ENCODE data around the gene PRND. TPM values are rescaled to one million over a fixed set of nuclear protein-coding genes. Genes with fewer than 3 reads are reported as not detected.
"Not testable (repeated sequence)": the region's sequence is repeated elsewhere in the genome, so short reads cannot be mapped to it uniquely, and the experiment has no call there.

Gene PRND
- total RNA-seq, 1 donor from 2014 or later, result 0.62 TPM

DNA sequence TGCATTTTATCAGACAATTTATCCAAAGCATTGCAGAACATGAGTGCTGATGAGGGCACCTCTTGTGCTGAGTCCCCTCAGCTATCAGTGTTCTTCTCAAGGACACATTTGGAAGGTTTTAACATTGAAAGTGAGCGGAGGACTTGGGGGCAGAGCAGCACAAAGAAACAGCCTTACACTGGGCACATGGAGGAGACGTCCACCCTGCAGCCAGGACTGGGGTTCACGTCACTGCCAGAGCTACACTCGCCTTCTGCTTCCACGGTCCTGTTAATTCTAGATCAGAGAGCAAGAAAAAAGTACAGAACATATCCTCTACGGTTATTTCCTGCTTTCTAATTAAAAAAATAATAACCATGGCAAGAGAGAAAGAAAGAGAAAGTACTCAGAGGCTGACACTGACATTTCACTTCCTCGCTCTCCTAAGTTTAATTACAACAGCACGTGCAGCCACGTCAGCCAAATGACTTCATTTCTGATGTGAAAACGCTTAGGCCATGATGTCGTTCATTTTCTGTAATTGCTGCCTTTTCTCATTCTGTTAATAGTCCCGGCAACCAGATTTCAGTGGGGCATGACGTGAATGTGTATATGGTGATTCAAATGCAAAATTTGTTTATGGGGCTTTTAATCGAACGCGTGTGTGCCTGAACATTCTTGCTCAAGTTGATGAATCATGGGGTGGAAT, 5.1 kb downstream of the PRND start:
- DNase-seq (ENCODE audit: low spot score) (no peak), ATAC-seq (peak; percentile 49)
- intact Hi-C loops (cut with DNase I), result loop anchor here (5.0 kb wide), 1 partner anchor 1945 kb away; no protein-coding TSS in a partner anchor

GRCh38 chr20:4728120-4728760, 6.5 kb downstream of the PRND start:
- ATAC-seq (no peak), DNase-seq (ENCODE audit: low spot score) (no peak)
- intact Hi-C loops (cut with DNase I), result loop anchor here (5.0 kb wide), 1 partner anchor 1944 kb away; no protein-coding TSS in a partner anchor

DNA sequence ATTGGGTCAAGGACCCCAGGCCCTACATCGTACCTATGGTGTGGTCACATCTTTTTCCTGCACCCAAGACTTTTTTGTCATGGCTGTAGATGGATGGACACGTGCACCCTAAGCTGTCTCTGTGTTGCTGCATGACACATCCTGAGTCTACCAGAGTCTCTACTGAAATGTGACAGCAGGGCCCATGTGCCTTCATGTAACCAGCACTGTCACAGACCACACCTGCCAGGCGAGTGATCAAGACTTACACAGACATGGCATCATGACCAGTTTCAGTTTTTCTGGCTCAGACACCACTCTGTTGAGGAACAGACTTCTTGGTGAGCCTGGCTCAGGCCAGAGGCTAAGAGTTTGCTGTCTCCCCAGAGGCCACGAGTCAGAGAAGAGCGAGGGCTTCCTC, 7.6 kb downstream of the PRND start:
- intact Hi-C loops (cut with DNase I), result loop anchor here (5.0 kb wide), 1 partner anchor 1943 kb away; no protein-coding TSS in a partner anchor
- ATAC-seq, result no peak

GRCh38 chr20:4730780-4731179, 9.1 kb downstream of the PRND start:
- DNase-seq (ENCODE audit: low spot score) (no peak), ATAC-seq (no peak)
- intact Hi-C loops (cut with DNase I), result no loop called here

More for the DNA sequence above, 7.6 kb downstream of the PRND start:
- DNase-seq (ENCODE audit: low spot score), result no peak

DNA sequence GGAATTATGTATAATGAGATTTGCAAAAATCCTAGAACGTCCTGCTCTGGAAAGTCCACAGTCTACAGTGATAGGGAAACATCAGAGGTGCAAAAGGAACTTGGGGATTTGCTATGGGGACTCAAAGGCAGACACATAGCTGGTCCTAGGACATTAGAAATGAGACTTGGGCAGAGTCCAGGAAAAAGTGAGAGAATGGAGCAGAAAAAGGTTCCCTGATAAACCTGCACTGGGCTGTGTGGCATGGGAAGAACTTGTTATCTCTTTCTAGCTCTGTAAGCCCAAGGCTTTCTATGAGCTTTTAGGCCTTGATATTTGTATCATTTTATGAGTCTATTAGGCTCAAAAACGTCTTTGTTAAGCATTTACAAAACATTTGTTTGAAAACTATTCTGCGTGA, 15.2 kb downstream of the PRND start:
- intact Hi-C loops (cut with DNase I), result no loop called here

DNA sequence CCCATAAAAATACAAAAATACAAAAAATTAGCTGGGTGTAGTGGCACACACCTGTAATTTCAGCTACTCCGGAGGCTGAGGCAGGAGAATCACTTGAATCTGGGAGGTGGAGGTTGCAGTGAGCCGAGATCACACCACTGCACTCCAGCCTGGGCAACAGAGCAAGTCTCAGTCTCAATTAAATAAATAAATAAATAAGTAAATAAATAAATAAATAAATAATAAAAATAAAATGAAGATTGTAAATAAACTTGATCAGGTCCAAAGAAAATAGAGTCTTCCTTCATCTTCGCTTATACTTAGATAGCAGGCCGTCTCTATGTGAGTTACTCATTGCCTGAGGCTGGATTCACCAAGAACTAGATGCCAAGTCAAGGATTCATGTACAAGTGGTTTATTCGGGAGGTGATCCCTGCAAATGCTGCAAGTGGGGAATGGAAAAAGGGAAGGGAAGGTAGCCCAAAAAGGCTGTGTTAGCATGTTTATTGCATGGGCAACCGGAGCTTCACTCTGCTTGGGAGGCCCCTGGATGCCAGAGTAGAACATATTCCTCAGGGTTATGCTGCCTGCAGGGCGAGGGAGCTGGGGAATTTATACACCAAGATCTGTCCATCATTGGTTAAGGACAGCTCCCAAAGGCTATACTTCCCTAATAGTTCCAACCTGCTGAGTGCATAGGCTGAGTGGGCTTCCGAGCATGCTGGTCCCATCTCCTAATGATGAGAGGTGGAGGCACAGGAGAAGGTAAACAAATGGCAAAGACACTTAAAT, 16.3 kb downstream of the PRND start:
- DNase-seq (ENCODE audit: low spot score) (no peak), ATAC-seq (no peak)
- intact Hi-C loops (cut with DNase I), result no loop called here

More for the DNA sequence above, 15.2 kb downstream of the PRND start:
- ATAC-seq (no peak), DNase-seq (ENCODE audit: low spot score) (no peak)

- ATAC-seq (peak; percentile 41), DNase-seq (ENCODE audit: low spot score) (peak; percentile 76)
- intact Hi-C loops (cut with DNase I), result no loop called here
Measured at GRCh38 chr20:4740774-4741431, 19.2 kb downstream of the PRND start.

- intact Hi-C loops (cut with DNase I), result no loop called here
- no peak for ATAC-seq
- no peak for DNase-seq (ENCODE audit: low spot score)
Measured at GRCh38 chr20:4748847-4749246, 27.1 kb downstream of the PRND start.

GRCh38 chr20:4749326-4749725, 27.6 kb downstream of the PRND start:
- no peak for ATAC-seq
- intact Hi-C loops (cut with DNase I), result no loop called here
- no peak for DNase-seq (ENCODE audit: low spot score)

GRCh38 chr20:4750381-4750780, 28.7 kb downstream of the PRND start:
- ATAC-seq (no peak), DNase-seq (ENCODE audit: low spot score) (no peak)
- intact Hi-C loops (cut with DNase I), result loop anchor here (10.0 kb wide), 1 partner anchor 444 kb away; no protein-coding TSS in a partner anchor

DNA sequence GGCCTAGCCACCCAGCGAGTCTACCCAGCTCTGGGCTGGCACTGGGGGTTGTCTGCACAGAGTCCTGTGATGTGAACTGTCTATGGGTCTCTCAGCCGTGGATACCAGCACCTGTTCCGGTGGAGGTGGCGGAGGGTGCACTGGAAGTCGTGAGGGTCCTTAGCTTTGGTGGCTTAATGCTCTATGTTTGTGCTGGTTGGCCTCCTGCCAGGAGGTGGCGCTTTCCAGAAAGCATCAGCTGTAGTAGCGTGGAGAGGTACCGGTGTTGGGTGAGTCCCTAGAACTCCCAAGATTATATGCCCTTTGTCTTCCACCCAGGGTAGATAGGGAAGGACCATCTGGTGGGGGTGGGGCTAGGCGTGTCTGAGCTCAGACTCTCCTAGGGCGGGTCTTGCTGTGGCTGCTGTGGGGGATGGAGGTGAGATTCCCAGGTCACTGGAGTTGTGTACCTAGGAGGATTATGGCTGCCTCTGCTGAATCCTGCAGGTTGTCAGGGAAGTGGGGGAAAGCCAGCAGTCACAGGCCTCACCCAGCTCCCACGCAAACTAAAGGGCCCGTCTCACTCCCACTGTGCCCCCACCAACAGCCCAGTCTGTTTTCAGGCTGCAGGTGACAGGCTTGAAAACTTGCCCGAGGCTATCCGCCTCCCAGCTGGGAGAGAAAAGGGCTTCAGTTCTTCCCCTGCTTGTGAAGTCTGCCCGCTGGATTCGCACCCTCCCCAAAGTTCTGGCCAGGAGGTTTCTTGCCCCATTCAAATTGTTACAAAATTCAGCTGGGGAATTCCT, 37.6 kb downstream of the PRND start:
- DNase-seq (ENCODE audit: low spot score); ATAC-seq: not testable (repeated sequence)
- intact Hi-C loops (cut with DNase I), result loop anchor here (10.0 kb wide), 1 partner anchor 436 kb away; no protein-coding TSS in a partner anchor

- no peak for ATAC-seq
- no peak for DNase-seq (ENCODE audit: low spot score)
- intact Hi-C loops (cut with DNase I), result no loop called here
Measured at GRCh38 chr20:4763261-4763660, 41.6 kb downstream of the PRND start.

GRCh38 chr20:4763723-4764510, 42.2 kb downstream of the PRND start:
- DNase-seq (ENCODE audit: low spot score) (no peak), ATAC-seq (no peak)
- intact Hi-C loops (cut with DNase I), result no loop called here

GRCh38 chr20:4764805-4765204, 43.1 kb downstream of the PRND start:
- no peak for DNase-seq (ENCODE audit: low spot score)
- intact Hi-C loops (cut with DNase I), result no loop called here
- ATAC-seq, result no peak

GRCh38 chr20:4765681-4766080, 44.0 kb downstream of the PRND start:
- ATAC-seq (no peak), DNase-seq (ENCODE audit: low spot score) (no peak)
- intact Hi-C loops (cut with DNase I), result no loop called here

GRCh38 chr20:4766631-4767030, 44.9 kb downstream of the PRND start:
- intact Hi-C loops (cut with DNase I), result no loop called here
- DNase-seq (ENCODE audit: low spot score), result no peak
- peak; percentile 74 for ATAC-seq

GRCh38 chr20:4767084-4767483, 45.4 kb downstream of the PRND start:
- ATAC-seq, result no peak
- intact Hi-C loops (cut with DNase I), result no loop called here

GRCh38 chr20:4769328-4769727, 47.6 kb downstream of the PRND start:
- intact Hi-C loops (cut with DNase I), result no loop called here
- ATAC-seq (no peak), DNase-seq (ENCODE audit: low spot score) (no peak)

More at GRCh38 chr20:4767084-4767483, 45.4 kb downstream of the PRND start:
- no peak for DNase-seq (ENCODE audit: low spot score)

Data from sciatic nerve (tissue), 2 donors.